Osteoblast (primary cell): Measurements from ENCODE around the gene KRTAP5-2. TPM values are rescaled to one million over a fixed set of nuclear protein-coding genes. Genes with fewer than 3 reads are reported as not detected.
A peak's percentile ranks its signal among the peaks of the same experiment; 100 is the strongest.

Source experiments
- DNase-seq: peaks from one replicate; pipeline ENCODE4 v3.0.0; 2011; ENCODE audit warnings: low spot score, mixed read lengths; ENCODE audit not compliant: insufficient read length; ENCODE audit errors: missing footprints
- H2AFZ ChIP-seq: 2 replicates; pipeline ENCODE4 v1.6.0; 2011; ENCODE audit warnings: mild to moderate bottlenecking, low read length
- H3K27ac ChIP-seq: 2 replicates; pipeline ENCODE4 v1.5.1; 2011; ENCODE audit warnings: mild to moderate bottlenecking, low read depth, low read length, moderate library complexity
- H3K27me3 ChIP-seq: 2 replicates; pipeline ENCODE4 v1.6.0; 2012; ENCODE audit warnings: mild to moderate bottlenecking, control low read depth, inconsistent platforms, low read length, moderate library complexity; ENCODE audit not compliant: insufficient read depth
- H3K36me3 ChIP-seq: 2 replicates; pipeline ENCODE4 v1.5.1; 2011; ENCODE audit warnings: mild to moderate bottlenecking, low read length, control low read depth, moderate library complexity; ENCODE audit not compliant: insufficient read depth
- H3K4me1 ChIP-seq: 2 replicates; pipeline ENCODE4 v1.5.1; 2011; ENCODE audit warnings: mild to moderate bottlenecking, low read length, control low read depth, moderate library complexity; ENCODE audit not compliant: insufficient read depth
- H3K4me2 ChIP-seq: 2 replicates; pipeline ENCODE4 v1.6.0; 2011; ENCODE audit warnings: mild to moderate bottlenecking, low read length; ENCODE audit not compliant: insufficient read depth
- H3K4me3 ChIP-seq: fragments of 200-600 bp; sonication (generic); 3 replicates; pipeline ENCODE4 v1.5.1; 2012; ENCODE audit warnings: mild to moderate bottlenecking, low read length, inconsistent platforms; ENCODE audit not compliant: insufficient read depth
- H3K79me2 ChIP-seq: 2 replicates; pipeline ENCODE4 v1.6.0; 2012; ENCODE audit warnings: mild to moderate bottlenecking, low read length, control low read depth, inconsistent platforms; ENCODE audit not compliant: insufficient read depth
- H3K9me3 ChIP-seq: 2 replicates; pipeline ENCODE4 v1.5.1; 2011; ENCODE audit warnings: low read depth, low read length, control low read depth
- H4K20me1 ChIP-seq: 2 replicates; pipeline ENCODE4 v1.6.0; 2012; ENCODE audit warnings: mild to moderate bottlenecking, low read length, control low read depth; ENCODE audit not compliant: insufficient read depth
- CTCF ChIP-seq: IDR thresholded peaks from 2 replicates; pipeline ENCODE4 v1.5.1; 2011; ENCODE audit warnings: mild to moderate bottlenecking, low read depth, low read length, moderate library complexity; ENCODE audit errors: extremely low read depth
- total RNA-seq: library from RNA; depleted of rRNA; stranded (reverse); fragments of >200 nt; gene quantifications from 2 replicates; pipeline ENCODE4 v1.2.3, GENCODE V29; 2012

KRTAP5-2 gene
- total RNA-seq, 1 donor, result not detected

GRCh38 chr11:1558775-1559110 is 39.4 kb downstream of the KRTAP5-2 start:
- H3K4me1 ChIP-seq, result peaks cover 15% of the 10 kb centered on the region
- peaks cover 6% of the 10 kb centered on the region for H4K20me1 ChIP-seq
- peak overlapping the region; percentile 43 for H3K4me2 ChIP-seq
- no peak for DNase-seq
- no peaks in the 10 kb centered on the region for H3K36me3 ChIP-seq
- peak overlapping the region; percentile 68 for H3K27ac ChIP-seq
- no peak overlapping the region for H3K4me3 ChIP-seq
- H3K27me3 ChIP-seq, result no peaks in the 10 kb centered on the region
- H3K79me2 ChIP-seq, result no peaks in the 10 kb centered on the region
- no peak overlapping the region for H2AFZ ChIP-seq
- no peak for TF ChIP-seq CTCF
- no peaks in the 10 kb centered on the region for H3K9me3 ChIP-seq

GRCh38 chr11:1557904-1558774 is 40.0 kb downstream of the KRTAP5-2 start:
- H3K9me3 ChIP-seq, result no peaks in the 10 kb centered on the region
- H3K4me3 ChIP-seq, result no peak overlapping the region
- peaks cover 3% of the 10 kb centered on the region for H4K20me1 ChIP-seq
- peaks cover 15% of the 10 kb centered on the region for H3K4me1 ChIP-seq
- TF ChIP-seq CTCF, result no peak
- H3K27me3 ChIP-seq, result no peaks in the 10 kb centered on the region
- no peak overlapping the region for H2AFZ ChIP-seq
- DNase-seq, result peak; percentile 100
- H3K27ac ChIP-seq, result peak overlapping the region; percentile 68
- peak overlapping the region; percentile 43 for H3K4me2 ChIP-seq
- no peaks in the 10 kb centered on the region for H3K36me3 ChIP-seq
- no peaks in the 10 kb centered on the region for H3K79me2 ChIP-seq

GRCh38 chr11:1557051-1557884 is 40.8 kb downstream of the KRTAP5-2 start:
- H3K27me3 ChIP-seq, result no peaks in the 10 kb centered on the region
- H3K79me2 ChIP-seq, result no peaks in the 10 kb centered on the region
- H3K9me3 ChIP-seq, result no peaks in the 10 kb centered on the region
- DNase-seq, result peak; percentile 69
- no peak overlapping the region for H3K4me3 ChIP-seq
- no peak for TF ChIP-seq CTCF
- no peaks in the 10 kb centered on the region for H3K36me3 ChIP-seq
- H3K4me2 ChIP-seq, result no peak overlapping the region
- peaks cover 3% of the 10 kb centered on the region for H4K20me1 ChIP-seq
- H3K27ac ChIP-seq, result no peak overlapping the region
- H3K4me1 ChIP-seq, result peaks cover 15% of the 10 kb centered on the region
- H2AFZ ChIP-seq, result no peak overlapping the region

GRCh38 chr11:1556278-1556902 is 41.7 kb downstream of the KRTAP5-2 start:
- no peak for TF ChIP-seq CTCF
- Histone ChIP-seq H3K36me3 (no peaks in the 10 kb centered on the region), H3K27me3 (no peaks in the 10 kb centered on the region), H3K4me3 (no peak overlapping the region), H3K9me3 (no peaks in the 10 kb centered on the region), H4K20me1 (peaks cover 3% of the 10 kb centered on the region), H3K27ac (no peak overlapping the region), H3K4me2 (no peak overlapping the region), H2AFZ (no peak overlapping the region), H3K79me2 (no peaks in the 10 kb centered on the region), H3K4me1 (peaks cover 15% of the 10 kb centered on the region)
- no peak for DNase-seq
